Loucy (cell line): ENCODE data around the gene MAML3.

Experiments
- H2AFZ ChIP-seq: fragments of 200-600 bp; sonication (generic); 2 replicates; pipeline ENCODE4 v1.6.0; 2016; ENCODE audit warnings: antibody characterized with exemption, mild to moderate bottlenecking, low read length, moderate library complexity
- H3F3A ChIP-seq: fragments of 200-600 bp; 2 replicates; pipeline ENCODE4 v1.6.0; 2016; ENCODE audit warnings: antibody characterized with exemption, low read depth, mild to moderate bottlenecking
- H3K27me3 ChIP-seq: fragments of 200-600 bp; sonication (generic); 2 replicates; pipeline ENCODE4 v1.6.1; 2014; ENCODE audit warnings: low read length, mild to moderate bottlenecking; ENCODE audit not compliant: insufficient read depth, poor library complexity, severe bottlenecking
- H3K36me3 ChIP-seq: fragments of 200-600 bp; sonication (generic); 2 replicates; pipeline ENCODE4 v1.6.1; 2016; ENCODE audit warnings: low read length; ENCODE audit not compliant: insufficient read depth
- H3K4me1 ChIP-seq: fragments of 200-600 bp; sonication (generic); 2 replicates; pipeline ENCODE4 v1.5.1; 2014; ENCODE audit warnings: low read length, mild to moderate bottlenecking; ENCODE audit not compliant: insufficient read depth, poor library complexity, severe bottlenecking
- H3K4me2 ChIP-seq: fragments of 200-600 bp; sonication (generic); 2 replicates; pipeline ENCODE4 v1.6.0; 2014; ENCODE audit warnings: antibody characterized with exemption, low read length, low read depth, mild to moderate bottlenecking; ENCODE audit not compliant: poor library complexity, severe bottlenecking
- H3K4me3 ChIP-seq: fragments of 200-600 bp; sonication (generic); 2 replicates; pipeline ENCODE4 v1.5.1; 2014; ENCODE audit warnings: low read length, mild to moderate bottlenecking, mixed read lengths; ENCODE audit not compliant: poor library complexity, severe bottlenecking
- H3K79me2 ChIP-seq: fragments of 200-600 bp; sonication (generic); 2 replicates; pipeline ENCODE4 v1.6.1; 2014; ENCODE audit warnings: low read length; ENCODE audit not compliant: insufficient read depth
- H3K9ac ChIP-seq: fragments of 200-600 bp; sonication (generic); 2 replicates; pipeline ENCODE4 v1.6.0; 2014; ENCODE audit warnings: mild to moderate bottlenecking, low read depth, low read length, moderate library complexity; ENCODE audit not compliant: poor library complexity, severe bottlenecking
- H3K9me2 ChIP-seq: fragments of 200-600 bp; sonication (generic); replicated peaks from 2 replicates; pipeline ENCODE4 v1.6.1; 2016; ENCODE audit warnings: low read depth, low read length, mixed read lengths
- H3K9me3 ChIP-seq: fragments of 200-600 bp; sonication (generic); 2 replicates; pipeline ENCODE4 v1.6.1; 2014; ENCODE audit warnings: mild to moderate bottlenecking, antibody characterized with exemption, low read length, low read depth; ENCODE audit not compliant: insufficient read depth
- H4K20me1 ChIP-seq: fragments of 200-600 bp; sonication (generic); 2 replicates; pipeline ENCODE4 v1.6.0; 2014; ENCODE audit warnings: antibody characterized with exemption, low read length, mild to moderate bottlenecking; ENCODE audit not compliant: insufficient read depth, poor library complexity, severe bottlenecking
- EZH2phosphoT487 ChIP-seq: fragments of 200-600 bp; IDR thresholded peaks from 2 replicates; pipeline ENCODE4 v1.6.1; 2018; ENCODE audit warnings: antibody characterized with exemption, mild to moderate bottlenecking, moderate library complexity, borderline replicate concordance
- TF ChIP-seq, protein P1 (sequence below): fragments of 200-600 bp; sonication (generic); conservative IDR thresholded peaks from 2 replicates; pipeline ENCODE4 v1.5.1; 2014; ENCODE audit warnings: mild to moderate bottlenecking, antibody characterized with exemption, low read length

The MAML3 gene

DNA sequence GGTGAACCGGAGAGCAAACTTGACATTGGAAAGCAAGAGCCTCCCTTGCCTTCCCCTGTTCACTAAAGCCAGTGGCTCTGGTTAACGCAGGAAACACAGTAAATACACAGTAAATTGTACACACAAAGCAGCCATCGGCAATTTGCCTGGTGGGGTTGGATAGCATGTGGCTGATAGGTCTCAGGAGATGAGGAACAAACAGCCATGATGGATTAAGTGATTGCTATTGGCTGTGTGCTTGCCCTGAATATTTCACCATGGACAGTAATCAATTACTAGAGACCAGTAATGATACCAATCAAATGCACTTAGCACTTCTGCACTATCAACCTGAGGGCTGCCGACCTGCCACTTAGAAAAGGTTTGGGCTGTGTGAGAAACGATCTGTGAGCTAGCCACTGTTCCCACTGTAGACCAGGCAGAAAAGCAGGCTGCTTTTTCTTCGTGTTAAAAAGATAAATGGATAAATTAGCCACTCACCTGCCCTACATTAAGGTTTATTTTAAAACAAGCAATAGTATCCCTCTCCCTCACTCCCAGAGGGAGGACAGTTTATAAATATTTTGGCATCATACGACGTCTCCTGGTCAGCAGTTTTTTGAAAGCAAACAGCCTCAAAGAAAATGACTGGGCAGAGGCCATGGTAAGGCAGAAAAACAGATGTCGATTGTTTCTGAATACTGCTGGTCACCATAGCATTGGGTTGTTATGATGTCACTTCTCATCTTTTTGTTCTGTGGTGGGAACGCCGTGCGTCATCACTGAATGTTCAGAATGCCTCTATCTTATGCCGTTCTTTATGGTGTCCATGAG, 167.1 kb downstream of the MAML3 start:
- Histone ChIP-seq H3K27me3 (no peaks in the 10 kb centered on the region), H3K4me3 (no peak overlapping the region), H3K4me2 (no peak overlapping the region), H3F3A (no peaks in the 10 kb centered on the region), H3K9ac (no peak overlapping the region), H3K9me2 (no peaks in the 10 kb centered on the region), H4K20me1 (no peaks in the 10 kb centered on the region), H3K4me1 (no peaks in the 10 kb centered on the region), H3K79me2 (peaks cover 43% of the 10 kb centered on the region; the same call in 1 of the 2 replicates), H2AFZ (no peak overlapping the region), H3K9me3 (no peaks in the 10 kb centered on the region), H3K36me3 (no peaks in the 10 kb centered on the region)
- TF ChIP-seq EZH2phosphoT487: no peak
- TF ChIP-seq, protein P1, sequence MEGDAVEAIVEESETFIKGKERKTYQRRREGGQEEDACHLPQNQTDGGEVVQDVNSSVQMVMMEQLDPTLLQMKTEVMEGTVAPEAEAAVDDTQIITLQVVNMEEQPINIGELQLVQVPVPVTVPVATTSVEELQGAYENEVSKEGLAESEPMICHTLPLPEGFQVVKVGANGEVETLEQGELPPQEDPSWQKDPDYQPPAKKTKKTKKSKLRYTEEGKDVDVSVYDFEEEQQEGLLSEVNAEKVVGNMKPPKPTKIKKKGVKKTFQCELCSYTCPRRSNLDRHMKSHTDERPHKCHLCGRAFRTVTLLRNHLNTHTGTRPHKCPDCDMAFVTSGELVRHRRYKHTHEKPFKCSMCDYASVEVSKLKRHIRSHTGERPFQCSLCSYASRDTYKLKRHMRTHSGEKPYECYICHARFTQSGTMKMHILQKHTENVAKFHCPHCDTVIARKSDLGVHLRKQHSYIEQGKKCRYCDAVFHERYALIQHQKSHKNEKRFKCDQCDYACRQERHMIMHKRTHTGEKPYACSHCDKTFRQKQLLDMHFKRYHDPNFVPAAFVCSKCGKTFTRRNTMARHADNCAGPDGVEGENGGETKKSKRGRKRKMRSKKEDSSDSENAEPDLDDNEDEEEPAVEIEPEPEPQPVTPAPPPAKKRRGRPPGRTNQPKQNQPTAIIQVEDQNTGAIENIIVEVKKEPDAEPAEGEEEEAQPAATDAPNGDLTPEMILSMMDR: no peak

DNA sequence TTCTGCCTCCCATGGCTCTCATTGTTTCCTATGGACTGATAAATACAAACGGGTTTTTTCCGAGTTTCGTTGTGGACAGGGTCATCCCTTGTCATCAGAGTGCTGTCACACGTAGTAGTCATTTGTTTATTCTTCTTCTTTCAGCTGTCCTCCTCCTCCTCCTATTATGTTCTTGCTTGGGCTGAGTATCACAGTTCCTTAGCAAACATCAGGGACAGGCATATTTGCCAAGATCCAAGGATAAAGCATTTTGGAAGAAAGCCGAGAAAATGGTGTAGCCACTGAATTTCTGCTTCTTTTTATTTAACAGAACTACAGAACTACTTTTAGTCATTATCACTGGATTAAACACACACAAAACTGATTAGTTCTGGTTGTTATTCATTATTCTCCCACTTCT, 167.9 kb downstream of the MAML3 start:
- no peaks in the 10 kb centered on the region for H3K9me3 ChIP-seq
- H3K79me2 ChIP-seq: peaks cover 43% of the 10 kb centered on the region; the same call in 1 of the 2 replicates
- no peak for TF ChIP-seq EZH2phosphoT487
- TF ChIP-seq, protein P1: no peak
- no peaks in the 10 kb centered on the region for H4K20me1 ChIP-seq
- H3K9me2 ChIP-seq: no peaks in the 10 kb centered on the region
- no peak overlapping the region for H3K4me2 ChIP-seq
- H3K4me1 ChIP-seq: no peaks in the 10 kb centered on the region
- no peaks in the 10 kb centered on the region for H3K36me3 ChIP-seq
- no peak overlapping the region for H3K9ac ChIP-seq
- no peak overlapping the region for H3K4me3 ChIP-seq
- no peaks in the 10 kb centered on the region for H3F3A ChIP-seq
- H3K27me3 ChIP-seq: no peaks in the 10 kb centered on the region
- no peak overlapping the region for H2AFZ ChIP-seq

DNA sequence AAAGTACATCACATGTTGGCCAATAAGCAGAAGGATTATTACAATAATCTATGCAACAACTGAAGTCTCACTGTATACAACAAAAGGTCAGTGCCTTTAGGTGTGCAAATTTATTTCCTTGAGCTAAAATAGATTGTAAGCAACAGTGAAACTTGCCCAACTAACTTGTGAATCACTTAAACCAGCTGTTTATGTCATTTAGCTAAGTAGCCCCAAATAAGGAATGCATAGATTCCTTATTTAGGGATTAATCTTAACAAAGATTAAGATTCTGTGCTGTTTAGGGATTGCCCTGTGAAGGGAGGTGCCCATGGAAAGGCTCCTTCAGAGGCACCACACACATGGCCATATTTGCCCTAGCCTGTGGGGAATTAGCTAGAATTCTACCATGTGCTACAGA, 168.6 kb downstream of the MAML3 start:
- no peak for TF ChIP-seq EZH2phosphoT487
- TF ChIP-seq, protein P1: no peak
- peaks cover 43% of the 10 kb centered on the region; the same call in 1 of the 2 replicates for H3K79me2 ChIP-seq
- H3K9me2 ChIP-seq: no peaks in the 10 kb centered on the region
- no peaks in the 10 kb centered on the region for H3F3A ChIP-seq
- peaks cover under 1% of the 10 kb centered on the region; the same call in 1 of the 2 replicates for H3K36me3 ChIP-seq
- no peak overlapping the region for H3K4me2 ChIP-seq
- no peak overlapping the region for H3K4me3 ChIP-seq
- no peak overlapping the region for H2AFZ ChIP-seq
- no peaks in the 10 kb centered on the region for H3K27me3 ChIP-seq
- no peak overlapping the region for H3K9ac ChIP-seq
- no peaks in the 10 kb centered on the region for H3K9me3 ChIP-seq
- no peaks in the 10 kb centered on the region for H3K4me1 ChIP-seq
- no peaks in the 10 kb centered on the region for H4K20me1 ChIP-seq
